Right ventricle myocardium superior (tissue), 1 donor: Measurements from ENCODE around the gene PPME1. TPM values are rescaled to one million over a fixed set of nuclear protein-coding genes. Genes with fewer than 3 reads are reported as not detected.
"Not testable (repeated sequence)": the region's sequence is repeated elsewhere in the genome, so short reads cannot be mapped to it uniquely, and the experiment has no call there.

Experiments used
- ATAC-seq: fragments of 200-7000 bp; cut with Tn5 transposase; one replicate; pipeline ENCODE4 v1.9.1; 2020; ENCODE audit warnings: mild to moderate bottlenecking; ENCODE audit not compliant: poor library complexity
- DNase-seq: peaks from one replicate; pipeline ENCODE4 v3.0.0-alpha.2; 2020
- intact Hi-C: fragments of 100-400 bp; cut with DNase I; formaldehyde crosslinking; loops from one replicate; pipeline ENCODE4 v1.11.2; 2022
- long read RNA-seq: library from polyadenylated mRNA; unstranded; transcript quantifications from one replicate; pipeline ENCODE4 v2.0.0, GENCODE V29; 2021
- total RNA-seq: library from RNA; stranded (reverse); fragmentation: NEBNext Ultra II Directional; extraction: Animal tissue kit (Norgen Biotek cat#: 25700); gene quantifications from one replicate; pipeline ENCODE4 v1.2.1, GENCODE V29; 2021
- donor health status: DM: no; HTN: yes; CAD: no; lungs with severe emphysema.

Gene PPME1, protein sequence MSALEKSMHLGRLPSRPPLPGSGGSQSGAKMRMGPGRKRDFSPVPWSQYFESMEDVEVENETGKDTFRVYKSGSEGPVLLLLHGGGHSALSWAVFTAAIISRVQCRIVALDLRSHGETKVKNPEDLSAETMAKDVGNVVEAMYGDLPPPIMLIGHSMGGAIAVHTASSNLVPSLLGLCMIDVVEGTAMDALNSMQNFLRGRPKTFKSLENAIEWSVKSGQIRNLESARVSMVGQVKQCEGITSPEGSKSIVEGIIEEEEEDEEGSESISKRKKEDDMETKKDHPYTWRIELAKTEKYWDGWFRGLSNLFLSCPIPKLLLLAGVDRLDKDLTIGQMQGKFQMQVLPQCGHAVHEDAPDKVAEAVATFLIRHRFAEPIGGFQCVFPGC
- total RNA-seq, result 24.9 TPM
- long read RNA-seq, transcript PPME1-201 (14 exons, 2,677 nt), result major isoform, 51 of 68 reads
- long read RNA-seq, partial matches to known transcripts, result 5 of 68 reads
- long read RNA-seq, other reads (novel, unspliced or antisense), result 10 of 68 reads

DNA sequence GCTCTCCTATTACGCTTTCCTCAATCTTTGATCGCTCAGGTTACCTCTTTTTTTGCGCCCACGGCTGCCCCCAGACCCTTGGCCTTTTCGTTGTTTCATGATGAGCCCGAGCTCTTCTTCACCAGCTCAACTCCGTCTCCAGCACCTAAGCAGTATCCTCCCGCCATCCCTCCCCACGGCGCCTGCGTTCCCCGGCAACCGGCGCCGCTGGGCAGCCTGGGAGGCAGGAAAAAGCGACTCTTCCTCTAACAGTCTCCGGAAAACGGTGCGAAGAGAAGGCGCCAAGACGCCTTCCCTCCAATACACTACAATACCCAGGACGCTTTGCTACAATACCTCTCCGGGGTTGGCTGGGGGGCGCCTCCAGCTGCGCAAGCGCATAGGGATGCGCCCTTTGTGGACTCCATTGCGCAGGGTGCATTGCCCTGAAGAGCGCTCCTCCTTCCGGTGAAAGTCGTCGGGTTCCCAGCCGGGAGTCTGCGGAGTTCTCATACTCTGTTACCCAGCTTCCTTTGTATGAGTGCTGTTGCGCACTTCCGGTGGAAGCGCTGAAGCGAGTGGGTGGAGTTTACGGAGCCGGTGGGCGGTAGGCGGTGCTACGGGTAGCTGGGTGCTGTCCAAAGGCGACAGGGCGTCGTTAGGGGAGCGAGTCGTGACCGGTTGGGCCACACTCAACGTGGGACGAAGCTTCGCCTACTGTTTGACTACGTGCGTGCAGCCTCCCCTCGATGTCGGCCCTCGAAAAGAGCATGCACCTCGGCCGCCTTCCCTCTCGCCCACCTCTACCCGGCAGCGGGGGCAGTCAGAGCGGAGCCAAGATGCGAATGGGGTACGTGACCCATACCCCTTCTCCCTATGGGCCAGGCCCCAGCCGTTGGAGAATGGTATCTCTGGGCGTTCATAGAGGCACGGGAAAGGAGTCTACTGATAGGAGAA is at the start of gene PPME1, which contains the start of gene C2CD3:
Gene PPME1 (plus strand): TSS at position 596 of the 936 bp plus-strand sequence. CDS start 133 bp downstream, at position 729.
Gene C2CD3 (minus strand): TSS at position 309 of the 936 bp plus-strand sequence. CDS start 210 bp downstream, at position 99.
- DNase-seq (peak; percentile 99), ATAC-seq (peak; percentile 99)
- intact Hi-C loops, result no loop called here

DNA sequence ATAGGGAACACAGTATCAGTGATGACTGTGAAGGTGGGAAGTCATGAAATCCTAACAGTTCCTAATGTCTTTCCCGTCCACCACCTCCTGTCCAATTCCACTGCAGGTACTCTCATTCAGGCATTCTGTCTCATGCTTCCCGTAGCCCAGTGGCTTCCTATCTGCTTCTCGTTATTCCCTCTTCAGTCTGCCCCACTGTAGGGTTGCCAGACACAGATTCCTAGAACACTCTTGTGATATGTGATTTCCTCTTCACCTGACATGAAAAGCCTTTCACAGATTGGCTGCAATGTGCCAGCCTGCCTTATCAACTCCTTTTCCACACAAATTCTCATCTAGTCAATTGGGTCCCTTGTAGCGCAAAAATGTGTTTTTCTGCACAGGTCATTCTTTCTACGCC is 49.3 kb upstream of the PPME1 start:
- no peak for DNase-seq
- intact Hi-C loops, result no loop called here
- no peak for ATAC-seq

GRCh38 chr11:74123008-74123448 is 48.1 kb upstream of the PPME1 start:
- ATAC-seq (no peak), DNase-seq (no peak)
- intact Hi-C loops, result no loop called here

GRCh38 chr11:74129121-74129520 is 42.0 kb upstream of the PPME1 start:
- DNase-seq, ATAC-seq, intact Hi-C loops: not testable (repeated sequence)

DNA sequence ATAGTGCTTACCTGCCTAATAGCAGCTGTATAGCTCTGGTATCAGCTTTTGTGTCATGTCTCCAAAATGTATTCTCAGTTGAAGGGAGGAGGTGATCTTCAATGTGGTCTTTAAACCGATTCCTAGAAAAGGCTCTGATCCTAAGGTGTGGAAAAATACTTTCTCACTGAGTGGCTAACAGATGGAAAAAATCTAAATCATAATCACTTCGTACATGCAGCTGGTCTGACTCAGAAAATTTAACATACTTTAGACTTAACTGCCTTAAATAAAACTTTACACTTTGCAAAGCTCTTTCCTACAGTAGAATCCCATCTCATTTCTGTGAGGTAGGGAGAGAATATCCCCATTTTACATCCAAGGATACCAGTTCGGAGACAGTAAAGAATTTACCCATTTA is 38.3 kb upstream of the PPME1 start:
- ATAC-seq, result no peak
- intact Hi-C loops, result no loop called here
- DNase-seq, result no peak

DNA sequence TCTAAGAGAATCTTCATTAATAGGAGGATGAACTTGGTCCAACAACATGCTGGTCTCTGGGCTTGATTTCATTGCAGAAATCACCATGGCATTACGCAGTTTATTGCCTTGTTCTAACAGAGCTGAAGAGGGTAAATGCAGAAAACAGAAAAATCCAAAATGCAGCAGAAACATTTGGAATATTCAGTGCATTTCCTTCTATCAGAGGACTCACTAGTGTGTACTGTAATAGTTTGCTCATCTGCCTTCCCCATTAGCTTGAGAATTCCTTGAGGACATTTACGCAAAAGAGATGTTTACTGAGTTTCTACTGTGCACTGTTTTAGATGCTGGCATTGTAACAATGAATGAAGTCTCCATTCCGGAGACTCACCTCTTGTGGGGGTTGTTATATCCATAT is 37.7 kb upstream of the PPME1 start:
- DNase-seq, result no peak
- intact Hi-C loops, result no loop called here
- ATAC-seq, result no peak

- no peak for ATAC-seq
Measured at GRCh38 chr11:74134661-74135060, 36.4 kb upstream of the PPME1 start.

GRCh38 chr11:74135127-74135840 is 35.8 kb upstream of the PPME1 start:
- intact Hi-C loops, result no loop called here
- DNase-seq (no peak), ATAC-seq (no peak)

More at GRCh38 chr11:74134661-74135060, 36.4 kb upstream of the PPME1 start:
- no peak for DNase-seq
- intact Hi-C loops, result no loop called here

DNA sequence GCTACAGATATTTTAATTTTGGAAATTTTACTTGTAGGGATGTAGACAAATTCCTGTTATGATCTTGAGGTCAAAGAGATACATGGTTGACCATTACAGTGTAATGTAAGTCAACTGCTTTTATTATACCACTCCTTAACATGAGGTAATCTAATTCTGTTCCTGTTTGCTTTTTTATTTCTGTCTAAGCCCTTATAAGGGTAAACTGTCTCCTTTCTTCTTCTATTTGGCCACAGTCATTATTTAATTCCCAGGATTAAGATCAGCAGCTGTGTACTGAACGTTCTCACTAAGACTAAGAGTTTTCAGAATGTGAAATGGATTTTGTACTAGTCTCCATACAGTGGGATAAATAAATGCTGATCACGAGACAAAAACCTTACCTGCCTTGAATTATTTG is 33.1 kb upstream of the PPME1 start:
- peak; percentile 25 for ATAC-seq
- no peak for DNase-seq
- intact Hi-C loops, result no loop called here

- no peak for DNase-seq
- intact Hi-C loops, result no loop called here
- ATAC-seq, result peak; percentile 94
Measured at GRCh38 chr11:74138572-74138971, 32.5 kb upstream of the PPME1 start.

DNA sequence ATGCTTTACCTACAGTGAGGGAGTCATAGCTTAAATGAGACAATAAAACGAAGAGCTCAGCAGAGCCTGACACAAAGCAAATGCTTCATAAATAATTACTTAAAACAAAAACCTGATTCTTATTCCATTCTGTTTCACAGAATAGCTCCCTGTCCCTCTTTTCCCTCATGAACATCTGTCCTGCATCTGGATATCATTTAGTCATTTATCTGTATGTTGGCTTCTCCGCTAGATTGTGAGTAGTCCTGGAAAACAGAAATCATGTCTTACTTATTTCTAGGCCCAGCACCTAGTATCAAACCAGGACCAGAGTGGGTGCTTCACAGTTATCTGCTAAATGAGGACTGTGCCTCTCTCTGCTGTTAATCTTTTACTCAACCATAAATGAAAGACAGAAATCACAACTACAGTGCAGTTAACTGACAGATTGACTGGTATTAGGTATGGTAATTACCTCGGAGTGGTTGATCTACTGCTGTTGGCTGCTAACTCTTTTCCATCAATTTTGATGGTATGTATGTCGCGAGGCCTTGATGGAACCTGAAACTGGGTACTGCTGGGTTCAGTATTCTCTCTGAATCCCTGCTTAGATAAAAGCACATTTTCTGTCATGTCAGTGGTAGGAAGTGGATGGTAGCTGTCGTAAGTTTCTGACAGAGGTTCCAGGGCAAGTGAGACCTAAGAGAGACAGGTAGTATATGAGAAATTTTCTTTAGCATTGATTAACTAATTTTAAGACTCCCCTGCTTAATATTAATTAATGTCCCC is 31.8 kb upstream of the PPME1 start:
- intact Hi-C loops, result no loop called here
- peak; percentile 34 for ATAC-seq
- no peak for DNase-seq

- DNase-seq, intact Hi-C loops, ATAC-seq: not testable (repeated sequence)
Measured at GRCh38 chr11:74139919-74140431, 31.1 kb upstream of the PPME1 start.

DNA sequence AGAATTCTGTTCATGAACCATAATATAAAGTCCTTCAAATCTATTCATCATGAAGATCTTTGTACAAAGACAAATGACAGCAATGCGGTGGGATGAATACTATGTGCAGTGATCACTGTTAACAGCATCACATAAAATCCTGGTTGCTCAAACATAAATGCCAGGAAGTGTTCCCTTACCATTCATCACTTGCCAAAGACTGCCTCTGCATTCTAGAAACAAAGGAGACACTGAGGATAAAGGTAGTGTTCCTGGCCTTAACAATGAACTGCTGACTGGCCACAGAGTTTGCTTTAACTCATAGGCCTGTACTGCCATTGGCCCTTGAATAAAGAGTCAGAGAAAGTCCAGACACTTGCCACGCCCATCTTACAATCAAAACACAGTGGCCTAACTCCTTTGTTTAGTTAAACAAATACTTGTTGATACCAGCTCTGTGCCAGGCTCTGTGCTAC is 29.8 kb upstream of the PPME1 start:
- intact Hi-C loops, result no loop called here
- no peak for ATAC-seq
- no peak for DNase-seq

DNA sequence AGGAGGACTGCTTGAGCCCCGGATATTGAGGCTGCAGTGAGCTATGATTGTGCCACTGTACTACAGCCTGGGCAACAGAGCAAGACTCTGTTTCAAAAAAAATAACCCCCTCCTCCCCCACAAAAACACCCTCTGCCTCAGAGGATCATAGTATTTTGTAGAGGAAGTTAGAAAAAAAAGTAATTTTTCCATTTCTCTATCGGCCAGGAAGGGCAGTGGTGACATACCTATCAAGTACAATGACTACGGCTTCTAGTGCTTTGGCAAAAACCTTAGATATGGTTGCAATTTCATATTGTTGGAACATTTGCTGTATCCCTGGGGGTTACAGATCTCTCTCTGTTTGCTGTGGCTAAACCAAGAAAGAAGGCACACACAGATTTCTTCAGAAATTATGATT is 29.2 kb upstream of the PPME1 start:
- intact Hi-C loops, result no loop called here
- no peak for DNase-seq
- no peak for ATAC-seq

GRCh38 chr11:74142624-74143023 is 28.5 kb upstream of the PPME1 start:
- ATAC-seq (no peak), DNase-seq (no peak)
- intact Hi-C loops, result no loop called here

DNA sequence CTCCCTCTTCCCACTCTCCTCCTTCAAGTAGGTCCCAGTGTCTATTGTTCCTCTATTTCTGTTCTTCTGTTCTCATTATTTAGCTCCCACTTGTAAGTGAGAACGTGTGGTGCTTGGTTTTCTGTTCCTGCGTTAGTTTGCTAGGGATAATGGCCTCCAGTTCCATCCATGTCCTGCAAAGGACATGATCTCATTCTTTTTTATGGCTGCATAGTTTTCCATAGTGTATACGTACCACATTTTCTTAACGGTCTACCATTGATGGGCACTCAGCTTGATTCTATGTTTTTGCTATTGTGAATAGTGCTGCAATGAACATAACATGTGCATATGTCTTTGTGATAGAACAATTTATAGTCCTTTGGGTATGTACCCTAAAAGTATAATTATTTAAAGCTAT is 26.5 kb upstream of the PPME1 start:
- intact Hi-C loops, result no loop called here
- DNase-seq (no peak), ATAC-seq (no peak)

DNA sequence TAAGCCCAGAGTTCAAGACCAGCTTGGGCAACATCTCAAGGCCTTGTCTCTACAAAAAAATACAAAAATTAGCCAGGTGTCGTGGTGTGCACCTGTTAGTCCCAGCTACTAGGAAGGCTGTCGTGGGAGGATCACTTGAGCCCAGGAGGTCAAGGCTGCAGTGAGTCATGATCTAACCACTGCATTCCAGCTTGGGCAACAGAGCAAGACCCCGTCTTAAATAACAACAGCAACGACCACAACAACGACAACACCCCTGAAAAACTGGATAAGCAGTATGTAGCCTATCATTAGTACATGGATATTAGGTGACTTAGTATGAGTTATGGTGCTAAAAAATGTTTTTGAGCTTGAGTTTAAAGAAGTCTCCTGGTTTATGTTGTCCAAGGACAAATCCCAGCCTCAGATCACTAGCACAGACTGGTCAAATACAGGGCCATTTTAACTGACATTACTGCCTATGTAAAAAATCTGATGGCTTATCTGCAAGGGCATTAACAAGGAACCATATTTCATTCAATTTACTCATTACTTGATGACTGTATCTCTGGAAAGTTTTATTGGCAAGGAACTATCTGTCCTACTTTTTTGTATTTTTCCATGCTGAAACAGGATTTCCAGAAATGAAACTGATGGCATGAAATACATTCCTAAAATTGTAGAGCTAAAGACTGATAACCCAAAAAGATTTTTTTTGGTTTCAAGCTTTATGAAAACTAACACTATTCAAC is 23.7 kb upstream of the PPME1 start:
- intact Hi-C loops, result no loop called here
- DNase-seq, result no peak
- ATAC-seq, result no peak
